ENCODE results near the gene WDR83.

DNA sequence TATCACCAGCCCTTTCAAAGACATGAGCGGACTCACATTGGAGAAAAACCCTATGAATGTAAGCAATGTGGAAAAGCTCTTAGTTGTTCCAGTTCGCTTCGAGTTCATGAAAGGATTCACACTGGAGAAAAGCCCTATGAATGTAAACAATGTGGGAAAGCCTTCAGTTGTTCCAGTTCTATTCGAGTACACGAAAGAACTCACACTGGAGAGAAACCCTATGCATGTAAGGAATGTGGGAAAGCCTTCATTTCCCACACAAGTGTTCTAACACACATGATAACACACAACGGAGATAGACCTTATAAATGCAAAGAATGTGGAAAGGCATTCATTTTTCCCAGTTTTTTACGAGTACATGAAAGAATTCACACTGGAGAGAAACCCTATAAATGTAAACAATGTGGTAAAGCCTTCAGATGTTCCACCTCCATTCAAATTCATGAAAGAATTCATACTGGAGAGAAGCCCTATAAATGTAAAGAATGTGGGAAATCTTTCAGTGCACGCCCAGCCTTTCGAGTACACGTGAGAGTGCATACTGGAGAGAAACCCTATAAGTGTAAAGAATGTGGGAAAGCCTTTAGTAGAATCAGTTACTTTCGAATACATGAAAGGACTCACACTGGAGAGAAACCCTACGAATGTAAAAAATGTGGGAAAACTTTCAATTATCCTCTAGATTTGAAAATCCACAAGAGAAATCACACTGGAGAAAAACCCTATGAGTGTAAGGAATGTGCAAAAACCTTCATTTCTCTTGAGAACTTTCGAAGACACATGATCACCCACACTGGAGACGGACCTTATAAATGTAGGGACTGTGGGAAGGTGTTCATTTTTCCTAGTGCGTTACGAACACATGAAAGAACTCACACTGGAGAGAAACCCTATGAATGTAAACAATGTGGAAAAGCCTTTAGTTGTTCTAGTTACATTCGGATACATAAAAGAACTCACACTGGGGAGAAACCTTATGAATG, 38.3 kb upstream of the WDR83 start:
- TF ChIP-seq ZNF354C (tag by site-specific recombination; IDR thresholded peaks at IDR 0.05; ENCODE audit: borderline replicate concordance, low read depth) (no peak), ZNF311 (tag by site-specific recombination; IDR thresholded peaks at IDR 0.05; ENCODE audit: borderline replicate concordance) (no peak), TRIM28 (IDR thresholded peaks at IDR 0.05; ENCODE audit: borderline replicate concordance, low read length) (no peak), ZNF138 (tag by site-specific recombination; IDR thresholded peaks at IDR 0.05; ENCODE audit: borderline replicate concordance) (no peak), TCF7L2 (IDR thresholded peaks at IDR 0.05; ENCODE audit: borderline replicate concordance, low read depth, low read length) (no peak), ZNF302 (tag by site-specific recombination; IDR thresholded peaks at IDR 0.05; ENCODE audit: low read depth) (no peak), ZNF610 (tag by site-specific recombination; IDR thresholded peaks at IDR 0.05; ENCODE audit: borderline replicate concordance) (no peak)
- TF ChIP-seq, protein P1, sequence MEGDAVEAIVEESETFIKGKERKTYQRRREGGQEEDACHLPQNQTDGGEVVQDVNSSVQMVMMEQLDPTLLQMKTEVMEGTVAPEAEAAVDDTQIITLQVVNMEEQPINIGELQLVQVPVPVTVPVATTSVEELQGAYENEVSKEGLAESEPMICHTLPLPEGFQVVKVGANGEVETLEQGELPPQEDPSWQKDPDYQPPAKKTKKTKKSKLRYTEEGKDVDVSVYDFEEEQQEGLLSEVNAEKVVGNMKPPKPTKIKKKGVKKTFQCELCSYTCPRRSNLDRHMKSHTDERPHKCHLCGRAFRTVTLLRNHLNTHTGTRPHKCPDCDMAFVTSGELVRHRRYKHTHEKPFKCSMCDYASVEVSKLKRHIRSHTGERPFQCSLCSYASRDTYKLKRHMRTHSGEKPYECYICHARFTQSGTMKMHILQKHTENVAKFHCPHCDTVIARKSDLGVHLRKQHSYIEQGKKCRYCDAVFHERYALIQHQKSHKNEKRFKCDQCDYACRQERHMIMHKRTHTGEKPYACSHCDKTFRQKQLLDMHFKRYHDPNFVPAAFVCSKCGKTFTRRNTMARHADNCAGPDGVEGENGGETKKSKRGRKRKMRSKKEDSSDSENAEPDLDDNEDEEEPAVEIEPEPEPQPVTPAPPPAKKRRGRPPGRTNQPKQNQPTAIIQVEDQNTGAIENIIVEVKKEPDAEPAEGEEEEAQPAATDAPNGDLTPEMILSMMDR (tag by site-specific recombination; IDR thresholded peaks at IDR 0.05): no peak

Measured in HEK293 (cell line).